Measurements from ENCODE around the gene NLRP8.

The NLRP8 gene

DNA sequence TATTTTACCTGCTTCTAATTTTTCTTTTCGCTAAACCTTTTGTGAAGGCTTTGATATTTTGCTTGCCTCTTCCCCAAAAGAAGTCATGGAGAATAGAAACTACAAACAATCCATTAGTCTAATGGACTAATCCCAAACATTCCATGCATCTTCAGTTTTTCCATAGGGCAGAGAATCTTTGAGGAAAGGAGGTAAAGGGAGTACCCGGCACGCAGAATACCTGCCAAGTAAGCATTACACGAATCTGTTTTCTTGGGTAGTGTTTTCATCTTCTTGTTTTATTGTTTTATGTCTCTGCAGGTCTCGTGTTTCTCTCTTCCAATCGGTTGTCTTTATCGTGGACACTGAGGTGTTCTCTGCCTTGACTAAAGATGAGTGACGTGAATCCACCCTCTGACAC is at the start of gene NLRP8:
NLRP8 (plus strand) TSS at position 301 of the 400 bp plus-strand sequence.
- no peaks in the 10 kb centered on the region; the same call in 1 of the 2 replicates for H3K27me3 ChIP-seq (ENCODE audit: control insufficient read depth, insufficient read depth, low read length)
- H3K9me3 ChIP-seq (ENCODE audit: control insufficient read depth, insufficient read depth, low read depth, low read length): peaks cover 50% of the 10 kb centered on the region; the same call in 1 of the 2 replicates
- no peak within 1 kb of the TSS for H3K27ac ChIP-seq (ENCODE audit: low read depth, low read length)
- H3K36me3 ChIP-seq (ENCODE audit: control insufficient read depth, insufficient read depth, low read length): no peaks in the 10 kb centered on the region
- no peak within 1 kb of the TSS for H3K4me3 ChIP-seq (ENCODE audit: low read depth, low read length)
- H3K4me1 ChIP-seq (ENCODE audit: control insufficient read depth, insufficient read depth, low read length): no peaks in the 10 kb centered on the region
- H3K9ac ChIP-seq (ENCODE audit: low read length): no peak within 1 kb of the TSS

- H3K9ac ChIP-seq (ENCODE audit: low read length): no peak overlapping the region
- no peak overlapping the region for H3K4me3 ChIP-seq (ENCODE audit: low read depth, low read length)
- no peaks in the 10 kb centered on the region for H3K36me3 ChIP-seq (ENCODE audit: control insufficient read depth, insufficient read depth, low read length)
- peaks cover 62% of the 10 kb centered on the region; the same call in 1 of the 2 replicates for H3K9me3 ChIP-seq (ENCODE audit: control insufficient read depth, insufficient read depth, low read depth, low read length)
- no peaks in the 10 kb centered on the region for H3K4me1 ChIP-seq (ENCODE audit: control insufficient read depth, insufficient read depth, low read length)
- no peak overlapping the region for H3K27ac ChIP-seq (ENCODE audit: low read depth, low read length)
- no peaks in the 10 kb centered on the region; the same call in 1 of the 2 replicates for H3K27me3 ChIP-seq (ENCODE audit: control insufficient read depth, insufficient read depth, low read length)
Observed at GRCh38 chr19:55898911-55899310, 48.7 kb upstream of the NLRP8 start.

GRCh38 chr19:55901369-55902079 is 46.1 kb upstream of the NLRP8 start:
- H3K9me3 ChIP-seq (ENCODE audit: control insufficient read depth, insufficient read depth, low read depth, low read length): peaks cover 58% of the 10 kb centered on the region; the same call in 1 of the 2 replicates
- H3K27me3 ChIP-seq (ENCODE audit: control insufficient read depth, insufficient read depth, low read length): no peaks in the 10 kb centered on the region; the same call in 1 of the 2 replicates
- H3K9ac ChIP-seq (ENCODE audit: low read length): no peak overlapping the region
- no peak overlapping the region for H3K4me3 ChIP-seq (ENCODE audit: low read depth, low read length)
- H3K4me1 ChIP-seq (ENCODE audit: control insufficient read depth, insufficient read depth, low read length): no peaks in the 10 kb centered on the region
- no peak overlapping the region for H3K27ac ChIP-seq (ENCODE audit: low read depth, low read length)
- no peaks in the 10 kb centered on the region for H3K36me3 ChIP-seq (ENCODE audit: control insufficient read depth, insufficient read depth, low read length)

GRCh38 chr19:55902080-55902751 is 45.4 kb upstream of the NLRP8 start:
- no peaks in the 10 kb centered on the region for H3K36me3 ChIP-seq (ENCODE audit: control insufficient read depth, insufficient read depth, low read length)
- no peak overlapping the region for H3K9ac ChIP-seq (ENCODE audit: low read length)
- H3K9me3 ChIP-seq (ENCODE audit: control insufficient read depth, insufficient read depth, low read depth, low read length): peaks cover 59% of the 10 kb centered on the region; the same call in 1 of the 2 replicates
- H3K4me1 ChIP-seq (ENCODE audit: control insufficient read depth, insufficient read depth, low read length): no peaks in the 10 kb centered on the region
- no peaks in the 10 kb centered on the region; the same call in 1 of the 2 replicates for H3K27me3 ChIP-seq (ENCODE audit: control insufficient read depth, insufficient read depth, low read length)
- no peak overlapping the region for H3K27ac ChIP-seq (ENCODE audit: low read depth, low read length)
- no peak overlapping the region for H3K4me3 ChIP-seq (ENCODE audit: low read depth, low read length)

GRCh38 chr19:55907286-55907685 is 40.3 kb upstream of the NLRP8 start:
- Histone ChIP-seq H3K36me3 (ENCODE audit: control insufficient read depth, insufficient read depth, low read length) (no peaks in the 10 kb centered on the region), H3K9ac (ENCODE audit: low read length) (no peak overlapping the region)

GRCh38 chr19:55907746-55908145 is 39.9 kb upstream of the NLRP8 start:
- Histone ChIP-seq H3K9me3 (ENCODE audit: control insufficient read depth, insufficient read depth, low read depth, low read length) (peaks cover 63% of the 10 kb centered on the region; the same call in 1 of the 2 replicates), H3K9ac (ENCODE audit: low read length) (no peak overlapping the region), H3K27ac (ENCODE audit: low read depth, low read length) (no peak overlapping the region), H3K4me3 (ENCODE audit: low read depth, low read length) (no peak overlapping the region), H3K36me3 (ENCODE audit: control insufficient read depth, insufficient read depth, low read length) (no peaks in the 10 kb centered on the region), H3K27me3 (ENCODE audit: control insufficient read depth, insufficient read depth, low read length) (peaks cover 18% of the 10 kb centered on the region; the same call in 1 of the 2 replicates), H3K4me1 (ENCODE audit: control insufficient read depth, insufficient read depth, low read length) (no peaks in the 10 kb centered on the region)

More at GRCh38 chr19:55907286-55907685, 40.3 kb upstream of the NLRP8 start:
- peaks cover 17% of the 10 kb centered on the region; the same call in 1 of the 2 replicates for H3K27me3 ChIP-seq (ENCODE audit: control insufficient read depth, insufficient read depth, low read length)
- no peak overlapping the region for H3K27ac ChIP-seq (ENCODE audit: low read depth, low read length)
- peaks cover 61% of the 10 kb centered on the region; the same call in 1 of the 2 replicates for H3K9me3 ChIP-seq (ENCODE audit: control insufficient read depth, insufficient read depth, low read depth, low read length)
- no peaks in the 10 kb centered on the region for H3K4me1 ChIP-seq (ENCODE audit: control insufficient read depth, insufficient read depth, low read length)
- H3K4me3 ChIP-seq (ENCODE audit: low read depth, low read length): no peak overlapping the region

- Histone ChIP-seq H3K9ac (ENCODE audit: low read length) (no peak overlapping the region), H3K27ac (ENCODE audit: low read depth, low read length) (no peak overlapping the region), H3K9me3 (ENCODE audit: control insufficient read depth, insufficient read depth, low read depth, low read length) (peaks cover 64% of the 10 kb centered on the region; the same call in 1 of the 2 replicates), H3K4me3 (ENCODE audit: low read depth, low read length) (no peak overlapping the region), H3K27me3 (ENCODE audit: control insufficient read depth, insufficient read depth, low read length) (peaks cover 22% of the 10 kb centered on the region; the same call in 1 of the 2 replicates), H3K36me3 (ENCODE audit: control insufficient read depth, insufficient read depth, low read length) (no peaks in the 10 kb centered on the region), H3K4me1 (ENCODE audit: control insufficient read depth, insufficient read depth, low read length) (no peaks in the 10 kb centered on the region)
Observed at GRCh38 chr19:55909801-55910200, 37.8 kb upstream of the NLRP8 start.

- Histone ChIP-seq H3K4me3 (ENCODE audit: low read depth, low read length) (no peak overlapping the region), H3K9ac (ENCODE audit: low read length) (no peak overlapping the region), H3K27me3 (ENCODE audit: control insufficient read depth, insufficient read depth, low read length) (peaks cover 22% of the 10 kb centered on the region; the same call in 1 of the 2 replicates), H3K4me1 (ENCODE audit: control insufficient read depth, insufficient read depth, low read length) (no peaks in the 10 kb centered on the region), H3K9me3 (ENCODE audit: control insufficient read depth, insufficient read depth, low read depth, low read length) (peaks cover 53% of the 10 kb centered on the region; the same call in 1 of the 2 replicates), H3K36me3 (ENCODE audit: control insufficient read depth, insufficient read depth, low read length) (no peaks in the 10 kb centered on the region), H3K27ac (ENCODE audit: low read depth, low read length) (no peak overlapping the region)
Observed at GRCh38 chr19:55912916-55913315, 34.7 kb upstream of the NLRP8 start.

DNA sequence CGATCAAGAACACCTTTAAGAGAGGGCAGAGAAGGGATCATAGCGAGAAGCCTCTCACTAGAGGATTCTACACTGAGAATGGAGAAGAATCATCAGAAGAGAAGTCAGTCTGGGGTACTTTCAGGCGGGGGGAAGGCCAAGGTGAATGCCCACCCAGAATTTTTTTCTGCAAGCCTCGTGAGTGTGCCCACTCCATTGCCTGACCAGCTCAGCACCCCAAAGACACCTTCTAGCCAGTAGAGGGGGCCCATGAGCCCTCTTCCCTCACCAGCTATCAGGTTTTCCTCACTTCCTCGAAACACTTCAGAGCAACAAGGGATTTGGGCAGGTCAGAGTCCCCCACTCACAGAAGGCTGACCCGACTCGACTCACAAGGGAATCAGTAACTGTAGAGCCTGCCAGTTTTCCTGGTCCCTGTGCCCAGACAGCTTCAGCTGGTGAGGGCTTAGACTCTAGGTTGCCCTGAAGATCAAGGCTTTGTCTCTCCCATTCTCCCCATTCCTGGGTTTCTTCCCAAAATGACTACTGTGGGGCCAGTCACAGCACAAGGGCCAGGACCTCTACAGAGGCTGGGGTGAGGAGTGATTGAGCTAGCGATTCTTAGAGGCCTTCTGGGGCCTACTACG is 33.9 kb upstream of the NLRP8 start:
- no peak overlapping the region for H3K4me3 ChIP-seq (ENCODE audit: low read depth, low read length)
- no peaks in the 10 kb centered on the region for H3K36me3 ChIP-seq (ENCODE audit: control insufficient read depth, insufficient read depth, low read length)
- no peak overlapping the region for H3K9ac ChIP-seq (ENCODE audit: low read length)
- H3K4me1 ChIP-seq (ENCODE audit: control insufficient read depth, insufficient read depth, low read length): no peaks in the 10 kb centered on the region
- peaks cover 22% of the 10 kb centered on the region; the same call in 1 of the 2 replicates for H3K27me3 ChIP-seq (ENCODE audit: control insufficient read depth, insufficient read depth, low read length)
- peaks cover 49% of the 10 kb centered on the region; the same call in 1 of the 2 replicates for H3K9me3 ChIP-seq (ENCODE audit: control insufficient read depth, insufficient read depth, low read depth, low read length)
- H3K27ac ChIP-seq (ENCODE audit: low read depth, low read length): no peak overlapping the region

DNA sequence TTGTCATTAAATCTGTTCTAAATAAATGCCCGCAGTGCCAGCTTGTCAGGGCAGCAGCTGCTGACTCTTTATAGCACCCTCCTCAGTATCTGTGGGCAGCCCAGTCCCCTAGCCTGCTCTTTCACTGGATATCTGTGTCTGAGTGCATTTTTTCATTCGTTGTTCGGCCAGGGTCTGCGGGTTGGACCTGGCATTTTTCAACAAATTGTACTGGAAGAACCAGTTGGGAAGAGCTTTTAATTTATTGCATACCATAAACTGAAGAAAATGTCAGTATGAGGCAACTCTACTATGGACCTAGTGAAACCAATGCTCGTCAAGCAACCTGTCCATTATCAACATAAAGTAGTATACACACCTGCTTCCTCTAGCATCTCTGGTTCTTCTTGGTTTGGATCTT is 24.1 kb upstream of the NLRP8 start:
- peaks cover 56% of the 10 kb centered on the region; the same call in 1 of the 2 replicates for H3K9me3 ChIP-seq (ENCODE audit: control insufficient read depth, insufficient read depth, low read depth, low read length)
- H3K27ac ChIP-seq (ENCODE audit: low read depth, low read length): no peak overlapping the region
- no peaks in the 10 kb centered on the region for H3K4me1 ChIP-seq (ENCODE audit: control insufficient read depth, insufficient read depth, low read length)
- H3K4me3 ChIP-seq (ENCODE audit: low read depth, low read length): no peak overlapping the region
- no peaks in the 10 kb centered on the region for H3K36me3 ChIP-seq (ENCODE audit: control insufficient read depth, insufficient read depth, low read length)
- peaks cover 4% of the 10 kb centered on the region; the same call in 1 of the 2 replicates for H3K27me3 ChIP-seq (ENCODE audit: control insufficient read depth, insufficient read depth, low read length)
- H3K9ac ChIP-seq (ENCODE audit: low read length): no peak overlapping the region
